Ishikawa (cell line): ENCODE measurements around the gene NPTX1.

Experiments used
- CEBPB ChIP-seq: IDR thresholded peaks from 2 replicates; pipeline ENCODE4 v1.6.1; 2012
- CREB1 ChIP-seq: IDR thresholded peaks from 2 replicates; pipeline ENCODE4 v1.6.1; 2012; ENCODE audit warnings: low read depth
- EGR1 ChIP-seq: IDR thresholded peaks from 2 replicates; pipeline ENCODE4 v1.6.1; 2012
- EP300 ChIP-seq: IDR thresholded peaks from 2 replicates; pipeline ENCODE4 v1.6.1; 2012; ENCODE audit warnings: borderline replicate concordance
- FOXM1 ChIP-seq: IDR thresholded peaks from 2 replicates; pipeline ENCODE4 v1.6.1; 2012; ENCODE audit warnings: low read depth, borderline replicate concordance
- MAX ChIP-seq: IDR thresholded peaks from 2 replicates; pipeline ENCODE4 v1.6.1; 2012
- NFIC ChIP-seq: IDR thresholded peaks from 2 replicates; pipeline ENCODE4 v1.6.1; 2012
- RAD21 ChIP-seq: IDR thresholded peaks from 2 replicates; pipeline ENCODE4 v1.6.1; 2012; ENCODE audit warnings: low read depth
- REST ChIP-seq: IDR thresholded peaks from 2 replicates; pipeline ENCODE4 v1.6.1; 2012; ENCODE audit warnings: low read depth, mild to moderate bottlenecking
- TAF1 ChIP-seq: IDR thresholded peaks from 2 replicates; pipeline ENCODE4 v1.6.1; 2012; ENCODE audit warnings: low read depth, mild to moderate bottlenecking
- TCF12 ChIP-seq: IDR thresholded peaks from 2 replicates; pipeline ENCODE4 v1.6.1; 2012; ENCODE audit warnings: low read depth
- TEAD4 ChIP-seq: IDR thresholded peaks from 2 replicates; pipeline ENCODE4 v1.6.1; 2012
- USF1 ChIP-seq: IDR thresholded peaks from 2 replicates; pipeline ENCODE4 v1.6.1; 2012
- YY1 ChIP-seq: IDR thresholded peaks from 2 replicates; pipeline ENCODE4 v1.6.1; 2012; ENCODE audit warnings: low read depth
- ZBTB7A ChIP-seq: IDR thresholded peaks from 2 replicates; pipeline ENCODE4 v1.6.1; 2012; ENCODE audit warnings: low read depth

Gene NPTX1

GRCh38 chr17:80498242-80498919 is 22.0 kb upstream of the NPTX1 start:
- no peak for TF ChIP-seq MAX
- no peak for TF ChIP-seq CEBPB
- no peak for TF ChIP-seq RAD21
- no peak for TF ChIP-seq ZBTB7A
- TF ChIP-seq TAF1, result no peak
- TF ChIP-seq TCF12, result no peak
- no peak for TF ChIP-seq TEAD4
- TF ChIP-seq EP300, result no peak
- no peak for TF ChIP-seq YY1
- TF ChIP-seq REST, result no peak
- no peak for TF ChIP-seq NFIC
- no peak for TF ChIP-seq FOXM1
- no peak for TF ChIP-seq EGR1
- TF ChIP-seq USF1, result no peak
- TF ChIP-seq CREB1, result no peak

- TF ChIP-seq CEBPB (no peak), TEAD4 (no peak), TAF1 (no peak), RAD21 (no peak), EGR1 (no peak), YY1 (no peak), EP300 (no peak), CREB1 (no peak), TCF12 (no peak), MAX (no peak), FOXM1 (no peak), USF1 (no peak), ZBTB7A (no peak), NFIC (no peak), REST (no peak)
Measured at GRCh38 chr17:80497726-80498241, 21.4 kb upstream of the NPTX1 start.

- TF ChIP-seq ZBTB7A (no peak), YY1 (no peak), CREB1 (no peak), REST (no peak), TEAD4 (no peak)
Measured at GRCh38 chr17:80494547-80494946, 18.1 kb upstream of the NPTX1 start.

- TF ChIP-seq CREB1 (no peak), CEBPB (no peak), TEAD4 (no peak), RAD21 (no peak), REST (no peak), ZBTB7A (no peak), EP300 (no peak), EGR1 (no peak), FOXM1 (no peak), YY1 (no peak), TAF1 (no peak), USF1 (no peak), NFIC (no peak), TCF12 (no peak), MAX (no peak)
Measured at GRCh38 chr17:80492343-80493136, 16.1 kb upstream of the NPTX1 start.
